Fibroblast of mammary gland (primary cell): ENCODE data around the gene GIGYF1.
"Not testable (repeated sequence)": the region's sequence is repeated elsewhere in the genome, so short reads cannot be mapped to it uniquely, and the experiment has no call there.

ENCODE experiments used
- DNase-seq: peaks from one replicate; pipeline ENCODE4 v3.0.0-alpha.2; 2010; ENCODE audit warnings: low read depth
- H3K4me3 ChIP-seq: 2 replicates; pipeline ENCODE4 v1.5.1; 2011; ENCODE audit warnings: low read depth, mild to moderate bottlenecking, low read length, moderate library complexity; ENCODE audit not compliant: control insufficient read depth
- TF ChIP-seq, protein P1 (sequence below): conservative IDR thresholded peaks from 2 replicates; pipeline ENCODE4 v1.5.1; 2011; ENCODE audit warnings: low read depth, low read length, inconsistent platforms; ENCODE audit not compliant: control insufficient read depth, insufficient read depth

GIGYF1 gene

DNA sequence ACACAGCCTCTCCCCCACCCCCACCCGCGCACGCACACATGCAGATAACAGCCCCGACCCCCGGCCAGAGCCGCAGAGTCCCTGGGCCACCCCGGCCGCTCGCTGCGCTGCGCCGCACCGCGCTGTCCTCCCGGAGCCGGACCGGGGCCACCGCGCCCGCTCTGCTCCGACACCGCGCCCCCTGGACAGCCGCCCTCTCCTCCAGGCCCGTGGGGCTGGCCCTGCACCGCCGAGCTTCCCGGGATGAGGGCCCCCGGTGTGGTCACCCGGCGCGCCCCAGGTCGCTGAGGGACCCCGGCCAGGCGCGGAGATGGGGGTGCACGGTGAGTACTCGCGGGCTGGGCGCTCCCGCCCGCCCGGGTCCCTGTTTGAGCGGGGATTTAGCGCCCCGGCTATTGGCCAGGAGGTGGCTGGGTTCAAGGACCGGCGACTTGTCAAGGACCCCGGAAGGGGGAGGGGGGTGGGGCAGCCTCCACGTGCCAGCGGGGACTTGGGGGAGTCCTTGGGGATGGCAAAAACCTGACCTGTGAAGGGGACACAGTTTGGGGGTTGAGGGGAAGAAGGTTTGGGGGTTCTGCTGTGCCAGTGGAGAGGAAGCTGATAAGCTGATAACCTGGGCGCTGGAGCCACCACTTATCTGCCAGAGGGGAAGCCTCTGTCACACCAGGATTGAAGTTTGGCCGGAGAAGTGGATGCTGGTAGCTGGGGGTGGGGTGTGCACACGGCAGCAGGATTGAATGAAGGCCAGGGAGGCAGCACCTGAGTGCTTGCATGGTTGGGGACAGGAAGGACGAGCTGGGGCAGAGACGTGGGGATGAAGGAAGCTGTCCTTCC lies 26.8 kb upstream of the GIGYF1 start:
- no peak for DNase-seq
- H3K4me3 ChIP-seq, result no peak overlapping the region
- TF ChIP-seq, protein P1, sequence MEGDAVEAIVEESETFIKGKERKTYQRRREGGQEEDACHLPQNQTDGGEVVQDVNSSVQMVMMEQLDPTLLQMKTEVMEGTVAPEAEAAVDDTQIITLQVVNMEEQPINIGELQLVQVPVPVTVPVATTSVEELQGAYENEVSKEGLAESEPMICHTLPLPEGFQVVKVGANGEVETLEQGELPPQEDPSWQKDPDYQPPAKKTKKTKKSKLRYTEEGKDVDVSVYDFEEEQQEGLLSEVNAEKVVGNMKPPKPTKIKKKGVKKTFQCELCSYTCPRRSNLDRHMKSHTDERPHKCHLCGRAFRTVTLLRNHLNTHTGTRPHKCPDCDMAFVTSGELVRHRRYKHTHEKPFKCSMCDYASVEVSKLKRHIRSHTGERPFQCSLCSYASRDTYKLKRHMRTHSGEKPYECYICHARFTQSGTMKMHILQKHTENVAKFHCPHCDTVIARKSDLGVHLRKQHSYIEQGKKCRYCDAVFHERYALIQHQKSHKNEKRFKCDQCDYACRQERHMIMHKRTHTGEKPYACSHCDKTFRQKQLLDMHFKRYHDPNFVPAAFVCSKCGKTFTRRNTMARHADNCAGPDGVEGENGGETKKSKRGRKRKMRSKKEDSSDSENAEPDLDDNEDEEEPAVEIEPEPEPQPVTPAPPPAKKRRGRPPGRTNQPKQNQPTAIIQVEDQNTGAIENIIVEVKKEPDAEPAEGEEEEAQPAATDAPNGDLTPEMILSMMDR, result no peak

GRCh38 chr7:100720279-100720670 lies 26.2 kb upstream of the GIGYF1 start, which contains the start of gene EPO:
TSS of gene EPO (plus strand) at chr7:100720468. CDS start at chr7:100720981, 513 bp downstream.
- DNase-seq, result no peak
- TF ChIP-seq, protein P1, result no peak
- H3K4me3 ChIP-seq, result no peak within 1 kb of the TSS

- peak; percentile 44 for DNase-seq
- H3K4me3 ChIP-seq, result no peak overlapping the region
- TF ChIP-seq, protein P1, result peak; percentile 37
Observed at GRCh38 chr7:100719523-100720278, 25.7 kb upstream of the GIGYF1 start.

DNA sequence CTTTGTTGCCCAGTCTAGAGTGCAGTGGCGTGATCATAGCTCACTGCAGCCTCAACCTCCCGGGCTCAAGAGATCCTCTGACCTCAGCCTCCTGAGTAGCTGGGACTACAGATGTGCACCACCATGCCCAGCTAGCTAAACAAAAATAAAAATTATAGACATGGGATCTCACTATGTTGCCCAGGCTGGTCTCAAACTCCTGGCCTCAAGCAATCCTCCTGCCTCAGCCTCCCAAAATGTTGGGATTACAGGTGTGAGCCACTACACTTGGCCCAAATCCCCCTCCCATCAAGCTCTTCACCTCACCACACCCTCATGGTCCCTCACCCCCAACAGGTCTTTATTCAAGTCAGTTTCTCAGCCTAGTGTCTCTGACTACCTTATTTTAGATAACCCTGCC lies 23.0 kb upstream of the GIGYF1 start:
- not testable (repeated sequence) for DNase-seq, H3K4me3 ChIP-seq

GRCh38 chr7:100714725-100715124 lies 20.7 kb upstream of the GIGYF1 start:
- TF ChIP-seq, protein P1, result no peak
- no peak overlapping the region for H3K4me3 ChIP-seq
- DNase-seq, result no peak

DNA sequence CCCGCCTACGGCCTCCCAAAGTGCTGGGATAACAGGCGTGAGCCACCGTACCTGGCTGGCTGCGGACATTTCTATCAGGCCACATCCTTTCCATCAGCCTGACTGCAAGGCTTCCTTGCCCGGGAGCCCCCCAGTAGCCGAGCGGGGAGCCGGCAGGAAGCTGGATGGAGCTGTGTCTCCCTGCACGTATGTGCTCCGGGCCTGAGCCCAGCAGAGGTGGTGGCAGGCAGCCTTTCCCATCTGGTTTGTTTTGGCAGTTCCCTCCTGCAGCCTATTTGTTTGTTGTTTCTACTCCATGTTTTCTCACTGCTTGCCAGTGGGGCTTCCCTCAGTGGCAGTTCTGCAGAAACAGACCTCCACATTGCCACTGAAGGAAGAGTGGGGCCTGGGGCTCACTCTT lies 17.3 kb upstream of the GIGYF1 start:
- TF ChIP-seq, protein P1, result no peak
- DNase-seq, result no peak
- H3K4me3 ChIP-seq, result no peak overlapping the region

DNA sequence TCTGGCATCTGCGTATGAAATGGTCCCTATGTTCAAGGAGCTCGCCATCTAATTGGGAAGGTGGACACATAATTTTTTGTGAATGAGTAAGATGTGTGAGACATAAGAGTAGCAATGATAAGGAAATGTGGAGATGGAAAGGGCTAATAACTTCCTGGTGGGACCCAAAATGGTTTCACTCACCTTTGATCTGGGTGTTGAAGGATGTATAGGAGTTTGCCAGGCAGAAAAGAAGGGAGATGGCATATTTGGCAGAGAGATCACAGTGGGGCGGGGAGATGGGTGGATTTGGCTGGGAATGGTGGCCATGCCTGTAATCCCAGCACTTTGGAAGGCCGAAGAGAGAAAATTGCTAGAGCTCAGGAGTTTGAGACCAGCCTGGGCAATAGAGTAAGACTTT lies 16.4 kb upstream of the GIGYF1 start:
- TF ChIP-seq, protein P1, result no peak
- no peak overlapping the region for H3K4me3 ChIP-seq
- DNase-seq, result no peak
